GM18951 (cell line): ENCODE measurements around the gene LGALS7.
"Not testable (repeated sequence)": the region's sequence is repeated elsewhere in the genome, so short reads cannot be mapped to it uniquely, and the experiment has no call there.

ENCODE experiments used
- POLR2A ChIP-seq: IDR thresholded peaks from 4 replicates; pipeline ENCODE4 v1.6.1; 2011; ENCODE audit warnings: mild to moderate bottlenecking; ENCODE audit not compliant: insufficient read length, insufficient read depth; ENCODE audit errors: extremely low read depth
- in situ Hi-C: fragments of 300-500 bp; cut with MboI; formaldehyde crosslinking; loops from one replicate; pipeline ENCODE4 v1.12.0; 2022; ENCODE audit warnings: low sequenced_read_pairs, mixed read lengths, inconsistent platforms; ENCODE audit not compliant: unreplicated experiment

Gene LGALS7

DNA sequence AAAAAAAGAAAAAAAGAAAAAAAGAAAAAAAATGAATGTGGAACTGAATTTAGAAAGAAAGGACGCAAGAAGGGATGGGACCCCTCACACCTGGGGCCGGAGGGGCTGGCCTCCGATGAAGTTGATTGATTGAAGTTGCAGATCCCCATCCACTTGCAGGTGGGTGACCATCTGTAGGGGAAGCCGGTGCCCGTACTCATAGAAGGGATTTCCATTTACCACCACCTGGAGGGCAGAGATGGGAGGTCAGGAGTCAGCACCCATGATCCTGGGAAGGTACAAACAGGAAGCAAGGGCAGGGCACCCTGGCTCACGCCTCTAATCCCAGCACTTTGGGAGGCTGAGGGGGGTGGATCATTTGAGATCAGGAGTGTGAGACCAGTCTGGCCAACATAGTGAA lies 33.1 kb upstream of the LGALS7 start:
- in situ Hi-C loops: no loop called here
- TF ChIP-seq POLR2A: no peak

DNA sequence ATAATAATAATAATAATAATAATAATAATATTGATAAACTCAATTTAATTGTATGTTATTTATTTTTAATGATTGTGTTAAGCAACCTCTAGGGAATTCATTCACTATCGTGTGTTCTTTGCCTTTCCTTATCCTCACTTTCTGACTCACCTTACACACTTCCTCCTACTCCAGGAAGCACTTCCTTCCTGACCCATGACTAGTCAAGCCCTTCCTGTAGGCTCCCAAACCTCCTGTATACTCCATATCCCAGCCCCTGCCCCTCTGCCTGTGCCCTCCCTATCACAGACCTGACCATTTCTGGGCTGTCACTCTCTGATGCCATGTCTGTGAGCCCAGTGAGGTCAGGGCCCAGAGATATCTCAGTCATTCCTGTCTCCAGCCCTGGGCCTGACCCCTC lies 31.9 kb upstream of the LGALS7 start:
- TF ChIP-seq POLR2A: no peak
- in situ Hi-C loops: no loop called here

DNA sequence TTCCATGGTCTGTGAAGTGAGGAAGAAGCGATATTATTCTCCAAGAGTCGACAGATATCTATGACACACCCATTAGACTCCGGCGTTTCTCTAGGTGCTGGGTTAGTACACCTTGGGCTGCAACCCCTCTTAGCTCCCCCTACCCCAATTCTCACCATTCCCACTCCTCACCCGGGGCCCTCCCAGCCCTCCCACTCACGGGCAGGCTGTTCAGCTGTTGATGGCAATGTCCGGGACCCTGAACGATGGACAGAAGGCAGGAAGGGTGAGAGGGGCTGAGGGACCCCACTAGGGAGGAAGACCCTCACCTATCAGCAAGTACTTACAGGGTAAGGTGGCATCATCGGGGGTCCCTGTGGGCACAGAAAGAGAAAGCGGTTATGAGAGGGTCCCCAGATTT lies 30.2 kb upstream of the LGALS7 start:
- no peak for TF ChIP-seq POLR2A
- in situ Hi-C loops: no loop called here

DNA sequence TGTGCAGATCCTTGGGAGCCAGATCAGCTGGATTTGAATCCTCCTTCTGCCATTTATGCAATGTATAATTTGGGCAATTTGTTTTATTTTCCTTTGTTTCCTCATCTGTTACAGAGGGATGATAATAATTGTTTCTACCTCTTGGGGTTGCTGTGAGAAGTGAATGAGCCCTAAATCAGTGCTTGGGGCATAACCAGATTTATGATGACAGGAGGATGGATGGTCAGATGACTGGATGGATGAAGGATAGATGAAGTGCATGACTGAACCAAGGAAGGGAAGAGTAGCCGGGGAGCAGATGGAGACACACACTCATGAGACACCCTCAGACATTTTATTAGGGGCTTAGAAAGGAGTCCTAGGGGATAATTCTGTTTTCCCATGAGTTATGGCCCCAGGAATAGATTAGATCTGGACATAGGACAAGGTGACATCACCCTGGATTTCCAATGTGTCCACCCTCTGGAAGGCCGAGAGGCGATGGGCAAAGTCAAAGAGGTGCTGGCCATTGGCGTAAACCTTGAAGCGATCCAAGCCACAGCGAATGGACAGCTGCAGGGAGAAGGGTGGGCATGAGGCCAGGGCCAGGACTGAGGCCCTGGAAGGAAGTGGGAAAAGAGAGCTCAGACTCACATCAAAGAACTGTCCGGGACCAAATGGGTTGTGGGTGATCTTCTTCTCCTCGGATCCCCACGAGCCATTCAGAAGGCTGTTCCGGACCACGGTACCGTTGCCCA lies 28.2 kb upstream of the LGALS7 start:
- TF ChIP-seq POLR2A: no peak
- in situ Hi-C loops: no loop called here

DNA sequence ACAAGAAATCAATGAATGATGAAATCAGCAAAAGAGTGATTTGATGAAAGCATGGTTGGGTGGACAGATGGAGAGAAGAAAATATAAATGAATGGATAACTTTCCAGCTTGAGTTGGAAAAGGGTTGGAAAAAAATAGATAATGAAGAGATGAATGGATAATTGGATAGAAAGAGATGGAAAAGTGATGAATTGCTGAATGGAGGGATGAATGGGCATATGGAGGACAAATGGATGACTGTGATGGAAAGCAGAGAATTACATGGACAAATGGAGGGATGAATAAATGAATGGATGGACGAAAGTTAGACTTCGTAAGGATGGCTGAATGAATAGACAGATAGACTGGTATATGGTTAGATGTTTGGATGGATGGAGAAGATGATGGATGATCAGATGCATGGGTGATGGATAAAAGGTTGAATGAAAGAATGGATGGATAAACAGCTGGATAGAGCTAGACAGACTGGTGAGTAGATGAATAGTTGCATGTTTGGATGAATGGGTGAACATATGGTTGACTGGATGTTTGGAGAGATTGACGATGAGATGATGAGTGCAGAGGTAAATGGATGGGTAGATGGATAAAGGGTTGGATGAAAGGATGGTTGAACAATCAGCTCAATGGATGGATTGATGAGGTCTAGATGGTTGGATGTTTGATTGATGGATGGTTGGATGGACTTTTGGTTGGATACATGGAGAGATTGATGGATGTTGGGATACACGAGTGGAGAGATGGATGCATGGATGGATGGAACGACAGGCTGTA lies 27.4 kb upstream of the LGALS7 start:
- TF ChIP-seq POLR2A: no peak
- in situ Hi-C loops: no loop called here

DNA sequence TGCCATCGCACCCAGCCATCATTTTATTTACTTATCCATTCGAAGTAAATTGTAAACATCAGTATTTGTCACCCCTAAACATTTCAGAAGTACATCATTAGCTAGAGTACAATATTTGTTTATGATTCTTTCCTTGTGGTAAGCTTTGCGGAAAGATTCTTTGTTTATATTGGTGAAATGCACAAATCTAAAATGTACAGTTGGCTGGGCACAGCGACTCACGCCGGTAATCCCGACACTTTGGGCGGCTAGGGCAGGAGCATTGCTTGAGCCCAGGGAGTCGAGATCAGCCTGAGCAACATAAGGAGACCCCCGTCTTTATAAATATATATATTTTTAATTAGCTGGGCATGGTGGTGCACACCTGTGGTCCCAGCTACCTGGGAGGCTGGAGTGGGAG lies 25.8 kb upstream of the LGALS7 start:
- TF ChIP-seq POLR2A: no peak
- in situ Hi-C loops: no loop called here

DNA sequence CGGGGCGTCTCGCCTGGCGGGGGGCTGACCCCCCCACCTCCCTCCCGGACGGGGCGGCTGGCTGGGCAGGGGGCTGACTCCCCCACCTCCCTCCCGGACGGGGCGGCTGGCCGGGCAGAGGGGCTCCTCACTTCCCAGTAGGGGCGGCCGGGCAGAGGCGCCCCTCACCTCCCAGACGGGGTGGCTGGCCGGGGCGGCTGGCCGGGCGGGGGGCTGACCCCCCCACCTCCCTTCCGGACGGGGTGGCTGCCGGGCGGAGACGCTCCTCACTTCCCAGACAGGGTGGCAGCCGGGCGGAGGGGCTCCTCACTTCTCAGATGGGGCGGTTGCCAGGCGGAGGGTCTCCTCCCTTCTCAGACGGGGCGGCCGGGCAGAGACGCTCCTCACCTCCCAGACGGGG lies 24.5 kb upstream of the LGALS7 start:
- in situ Hi-C loops: not testable (repeated sequence)

DNA sequence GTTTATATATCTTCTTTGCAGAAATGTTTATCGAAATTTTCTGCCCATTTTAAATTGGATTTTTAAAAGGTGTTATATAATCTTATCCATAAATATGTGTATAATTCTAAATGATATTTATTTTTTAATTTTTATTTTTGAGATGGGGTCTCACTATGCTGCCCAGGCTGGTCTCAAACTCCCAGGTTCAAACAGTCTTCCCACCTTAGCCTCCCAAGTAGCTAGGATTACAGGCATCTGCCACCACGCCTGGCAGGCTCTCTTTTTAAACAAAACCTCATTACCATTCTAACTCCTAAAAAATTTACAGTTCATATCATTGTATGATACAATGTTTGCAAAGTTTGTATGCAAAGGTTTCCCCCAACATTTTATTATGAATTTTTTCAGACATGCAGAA lies 22.8 kb upstream of the LGALS7 start:
- in situ Hi-C loops: no loop called here
- no peak for TF ChIP-seq POLR2A

DNA sequence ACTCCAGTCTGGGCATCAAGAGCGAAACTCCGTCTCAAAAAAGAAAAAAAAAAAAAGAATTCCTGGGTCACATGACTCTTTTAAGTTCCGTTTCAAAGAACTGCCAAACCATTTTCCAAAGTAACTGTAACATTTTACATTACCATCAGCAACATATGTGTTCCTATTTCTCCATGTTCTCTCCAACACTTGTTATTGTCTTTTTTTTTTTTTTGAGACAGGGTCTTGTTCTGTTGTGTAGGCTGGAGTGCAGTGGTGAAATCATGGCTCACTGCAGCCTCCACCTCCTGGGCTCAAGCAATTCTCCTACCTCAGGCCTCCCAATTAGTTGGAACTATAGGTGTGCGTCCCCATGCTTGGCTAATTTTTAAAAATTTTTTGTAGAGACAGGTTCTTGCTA lies 22.2 kb upstream of the LGALS7 start:
- TF ChIP-seq POLR2A: no peak

DNA sequence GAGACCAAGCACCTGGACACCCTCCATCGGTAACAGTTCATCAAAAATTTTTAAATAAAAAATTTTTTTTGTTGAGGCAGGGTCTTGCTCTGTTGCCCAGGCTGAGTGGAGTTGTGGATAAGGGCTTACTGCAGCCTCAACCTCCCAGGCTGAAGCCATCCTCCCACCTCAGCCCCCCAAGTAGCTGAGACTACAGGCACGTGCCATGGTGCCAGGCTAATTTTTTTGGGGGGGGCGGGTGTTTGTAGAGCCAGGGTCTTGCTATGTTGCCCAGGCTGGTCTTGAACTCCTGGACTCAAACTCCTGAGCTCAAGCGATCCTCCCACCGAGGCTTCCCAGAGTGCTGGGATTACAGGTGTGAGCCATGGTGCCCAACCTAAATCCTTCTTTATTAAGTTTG lies 20.4 kb upstream of the LGALS7 start:
- TF ChIP-seq POLR2A: no peak
- in situ Hi-C loops: no loop called here

More for the DNA sequence above, 22.2 kb upstream of the LGALS7 start:
- in situ Hi-C loops: no loop called here

DNA sequence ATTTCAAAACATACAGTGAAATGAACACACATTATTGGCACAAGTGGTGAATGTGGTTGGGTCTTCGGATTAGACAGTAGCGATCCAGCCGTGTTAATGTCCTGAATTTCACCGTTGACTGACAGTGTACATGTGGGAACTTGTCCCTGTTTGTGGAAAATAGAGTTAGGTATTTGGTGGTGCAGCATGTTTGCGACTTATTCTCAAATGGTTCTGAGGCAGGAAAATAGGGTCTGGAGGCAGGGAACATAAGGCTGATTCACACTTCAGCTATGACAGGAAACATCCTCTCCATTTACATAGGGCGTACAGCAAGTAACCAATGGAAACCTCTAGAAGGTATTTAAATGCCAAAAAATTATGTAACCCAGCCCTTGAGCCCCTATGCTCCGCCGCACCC lies 19.9 kb upstream of the LGALS7 start:
- TF ChIP-seq POLR2A: no peak
- in situ Hi-C loops: no loop called here

DNA sequence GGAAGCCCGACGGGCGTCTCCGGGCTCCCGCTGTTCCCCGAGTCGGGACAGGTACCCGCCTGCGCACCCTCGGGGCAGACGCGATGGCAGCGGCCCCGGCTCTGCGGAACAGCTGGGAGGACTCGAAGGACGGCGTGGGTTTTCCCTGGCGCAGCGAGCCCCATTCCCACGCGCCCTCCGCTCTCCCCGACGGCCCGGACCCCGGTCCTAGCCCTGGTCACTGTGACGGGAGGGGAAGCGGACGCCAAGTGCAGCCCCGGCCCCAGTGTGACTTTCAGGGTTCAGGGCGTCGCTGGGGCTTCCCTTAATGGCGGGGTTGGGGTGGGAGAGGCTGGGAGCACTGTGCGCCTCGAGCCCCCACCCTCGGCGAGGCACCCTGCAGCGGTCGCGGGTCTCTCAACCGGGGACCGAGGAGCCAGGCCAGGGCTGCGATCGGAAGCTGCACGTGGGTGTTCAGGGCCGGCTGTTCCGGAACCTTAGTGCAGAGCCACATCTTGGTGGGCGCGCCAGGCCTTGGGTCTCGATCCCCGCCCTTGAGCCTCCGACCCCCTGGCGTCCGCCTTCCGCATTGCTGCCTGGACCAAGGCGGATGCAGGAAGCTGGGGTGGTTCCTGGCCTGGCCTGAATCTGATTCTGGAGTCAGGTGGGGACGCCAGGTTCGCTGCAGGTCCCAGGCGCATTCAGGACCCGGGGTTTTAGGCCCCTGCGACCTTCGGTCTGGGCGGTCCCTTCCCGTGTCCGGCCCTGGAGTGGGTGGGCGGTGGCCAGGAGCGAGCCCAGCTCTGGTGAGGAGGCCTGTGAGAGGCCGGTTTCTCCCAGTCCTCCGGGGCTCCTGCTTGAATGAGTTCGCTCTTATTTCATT lies 19.2 kb upstream of the LGALS7 start:
- no peak for TF ChIP-seq POLR2A
- in situ Hi-C loops: no loop called here

DNA sequence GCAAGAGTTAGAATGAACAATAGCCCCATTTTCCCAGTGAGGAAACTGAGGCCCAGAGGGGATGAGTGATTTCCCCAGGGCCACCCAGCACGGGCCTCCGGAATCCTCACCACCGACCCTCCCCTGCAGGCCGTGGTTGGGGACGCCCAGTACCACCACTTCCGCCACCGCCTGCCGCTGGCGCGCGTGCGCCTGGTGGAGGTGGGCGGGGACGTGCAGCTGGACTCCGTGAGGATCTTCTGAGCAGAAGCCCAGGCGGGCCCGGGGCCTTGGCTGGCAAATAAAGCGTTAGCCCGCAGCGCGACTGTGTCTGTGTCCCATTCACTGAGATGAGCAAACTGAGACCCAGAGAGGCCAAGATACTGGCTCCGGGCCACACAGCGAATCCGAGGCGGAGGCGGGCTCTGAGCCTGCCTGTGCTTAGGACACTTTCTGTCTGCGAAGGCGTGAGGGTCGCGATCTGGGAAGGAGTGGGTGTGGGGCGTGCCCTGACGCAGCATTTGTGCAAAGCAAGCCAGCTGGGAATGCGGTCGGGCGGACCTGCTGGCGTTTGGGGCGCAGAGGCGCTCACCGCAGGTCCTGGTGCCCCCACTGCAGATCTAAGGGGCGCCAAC lies 18.2 kb upstream of the LGALS7 start:
- in situ Hi-C loops: not testable (repeated sequence)

DNA sequence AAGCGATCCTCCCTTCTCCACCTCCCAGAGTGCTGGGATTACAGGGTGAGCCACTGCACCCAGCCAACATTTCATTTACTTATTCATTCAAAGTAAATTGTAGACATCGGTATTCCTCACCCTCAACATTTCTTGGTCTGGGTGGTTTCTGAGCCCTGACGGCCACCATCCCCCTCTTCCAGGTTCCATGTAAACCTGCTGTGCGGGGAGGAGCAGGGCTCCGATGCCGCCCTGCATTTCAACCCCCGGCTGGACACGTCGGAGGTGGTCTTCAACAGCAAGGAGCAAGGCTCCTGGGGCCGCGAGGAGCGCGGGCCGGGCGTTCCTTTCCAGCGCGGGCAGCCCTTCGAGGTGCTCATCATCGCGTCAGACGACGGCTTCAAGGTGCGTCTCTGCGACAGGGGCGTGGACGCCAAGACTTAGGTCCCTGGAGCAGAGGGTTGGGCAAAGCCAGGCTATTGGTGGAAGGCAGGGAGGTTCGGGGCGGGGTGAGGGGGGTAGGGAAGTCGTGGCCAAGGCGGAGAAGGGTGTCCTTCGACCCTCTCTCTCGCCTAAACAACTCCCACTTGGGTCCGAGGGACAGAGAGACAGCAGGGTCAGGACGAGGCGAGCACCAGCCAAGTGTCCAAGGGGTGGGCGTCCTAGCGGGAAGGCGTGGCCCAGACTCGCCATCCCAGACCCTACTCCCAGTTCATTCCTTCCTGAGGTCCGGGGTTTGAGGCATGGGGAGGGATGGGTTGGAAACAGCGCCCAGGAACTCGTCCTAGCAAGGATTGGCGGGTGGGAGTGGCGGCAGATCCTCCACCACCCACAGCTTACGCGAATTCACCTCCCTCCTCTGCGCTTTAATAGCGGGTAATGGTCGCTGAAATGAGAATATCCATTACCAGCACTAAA lies 17.4 kb upstream of the LGALS7 start:
- in situ Hi-C loops: not testable (repeated sequence)
